Breast epithelium (tissue), 4 donors: ENCODE measurements around the gene PTPN14. TPM values are rescaled to one million over a fixed set of nuclear protein-coding genes. Genes with fewer than 3 reads are reported as not detected.

Source experiments
- DNase-seq, 2 donors: peaks; one replicate each; pipeline ENCODE4 v3.0.0-alpha.2; 2019; ENCODE audit warnings: low spot score in 2 of 2
- H3K27ac ChIP-seq, 2 donors: fragments of 200-600 bp; sonication (generic) in 1 of 2; one replicate each; pipeline ENCODE4 v1.5.1; 2016 to 2019; ENCODE audit warnings: mild to moderate bottlenecking in 1 of 2
- H3K27me3 ChIP-seq, 2 donors: fragments of 200-600 bp; sonication (generic) in 1 of 2; one replicate each; pipeline versions ENCODE4 v1.5.1 to v1.6.0; 2017 to 2019; ENCODE audit warnings: control low read depth in 1 of 2, mild to moderate bottlenecking in 1 of 2
- H3K36me3 ChIP-seq: fragments of 200-600 bp; one replicate; pipeline ENCODE4 v1.5.1; 2019
- H3K4me1 ChIP-seq, 2 donors: fragments of 200-600 bp; sonication (generic); one replicate each; pipeline ENCODE4 v1.5.1; 2016 to 2019; ENCODE audit warnings: control low read depth in 1 of 2
- H3K4me3 ChIP-seq, 3 donors: fragments of 200-600 bp; sonication (generic); 1 replicate in 2 of 3; 2 replicates in 1 of 3; pipeline ENCODE4 v1.5.1; 2016 to 2019; ENCODE audit warnings: mild to moderate bottlenecking in 3 of 3, moderate library complexity in 2 of 3
- H3K9me3 ChIP-seq, 2 donors: fragments of 200-600 bp; sonication (generic) in 1 of 2; one replicate each; pipeline ENCODE4 v1.5.1; 2016 to 2019; ENCODE audit warnings: control low read depth in 1 of 2
- CTCF ChIP-seq, 3 donors: fragments of 450-650 bp; IDR thresholded peaks; one replicate each; pipeline ENCODE4 v1.5.1; 2016 to 2017; ENCODE audit warnings: antibody characterized with exemption in 3 of 3, mild to moderate bottlenecking in 3 of 3, moderate library complexity in 3 of 3
- POLR2A ChIP-seq: fragments of 450-650 bp; IDR thresholded peaks from one replicate; pipeline ENCODE4 v1.6.1; 2016; ENCODE audit warnings: antibody characterized with exemption, mild to moderate bottlenecking, moderate library complexity
- POLR2AphosphoS5 ChIP-seq, 3 donors: sonication (generic); formaldehyde crosslinking; IDR thresholded peaks; one replicate each; pipeline ENCODE4 v1.6.1; 2017; ENCODE audit warnings: antibody characterized with exemption in 3 of 3
- intact Hi-C: fragments of 100-400 bp; cut with DNase I; formaldehyde crosslinking; loops from one replicate; pipeline ENCODE4 v1.15.1; 2023; ENCODE audit warnings: low total_unique reads
- total RNA-seq, 3 donors: library from RNA; depleted of rRNA; stranded (reverse); fragments of >200 nt; gene quantifications; one replicate each; pipeline ENCODE4 v1.1.0, GENCODE V29; 2016

The PTPN14 gene
- total RNA-seq, 3 donors from 2014 or later, result 30.4 to 57.4 (median 49.5) TPM

GRCh38 chr1:214361636-214362035 is 189.8 kb downstream of the PTPN14 start:
- Histone ChIP-seq H3K27ac (no peak overlapping the region), H3K4me3 (no peak overlapping the region), H3K27me3 (no peaks in the 10 kb centered on the region), H3K36me3 (peaks cover 8% of the 10 kb centered on the region), H3K9me3 (no peaks in the 10 kb centered on the region), H3K4me1 (no peaks in the 10 kb centered on the region)
- no peak for TF ChIP-seq POLR2AphosphoS5 (IDR thresholded peaks at IDR 0.05)
- no peak for TF ChIP-seq POLR2A
- no peak for TF ChIP-seq CTCF (IDR thresholded peaks at IDR 0.05)
- intact Hi-C loops, result no loop called here
- no peak for DNase-seq

- Histone ChIP-seq H3K4me1 (no peaks in the 10 kb centered on the region), H3K9me3 (no peaks in the 10 kb centered on the region), H3K36me3 (peaks cover 8% of the 10 kb centered on the region), H3K27me3 (no peaks in the 10 kb centered on the region), H3K27ac (no peak overlapping the region), H3K4me3 (no peak overlapping the region)
- DNase-seq, result no peak
- TF ChIP-seq POLR2AphosphoS5 (IDR thresholded peaks at IDR 0.05) (no peak), POLR2A (no peak), CTCF (IDR thresholded peaks at IDR 0.05) (no peak)
- intact Hi-C loops, result no loop called here
These were observed 190.8 kb downstream of the PTPN14 start for GRCh38 chr1:214360525-214361164.

- Histone ChIP-seq H3K27ac (no peak overlapping the region), H3K36me3 (peaks cover 8% of the 10 kb centered on the region), H3K9me3 (no peaks in the 10 kb centered on the region), H3K4me3 (no peak overlapping the region), H3K27me3 (no peaks in the 10 kb centered on the region), H3K4me1 (no peaks in the 10 kb centered on the region)
- TF ChIP-seq POLR2A (no peak), CTCF (IDR thresholded peaks at IDR 0.05) (no peak), POLR2AphosphoS5 (IDR thresholded peaks at IDR 0.05) (no peak)
- intact Hi-C loops, result no loop called here
- DNase-seq, result no peak
These were observed 191.3 kb downstream of the PTPN14 start for GRCh38 chr1:214360116-214360515.

GRCh38 chr1:214354440-214355148 is 196.8 kb downstream of the PTPN14 start:
- intact Hi-C loops, result no loop called here
- no peaks in the 10 kb centered on the region for H3K36me3 ChIP-seq
- H3K27me3 ChIP-seq, result no peaks in the 10 kb centered on the region
- no peaks in the 10 kb centered on the region for H3K4me1 ChIP-seq
- DNase-seq, result no peak
- H3K27ac ChIP-seq, result no peak overlapping the region
- TF ChIP-seq CTCF (IDR thresholded peaks at IDR 0.05), result no peak
- no peak for TF ChIP-seq POLR2A
- no peak for TF ChIP-seq POLR2AphosphoS5 (IDR thresholded peaks at IDR 0.05)
- H3K9me3 ChIP-seq, result no peaks in the 10 kb centered on the region
- no peak overlapping the region for H3K4me3 ChIP-seq

GRCh38 chr1:214352838-214353237 is 198.6 kb downstream of the PTPN14 start:
- DNase-seq, result no peak
- no peaks in the 10 kb centered on the region for H3K36me3 ChIP-seq

More at GRCh38 chr1:214352838-214353237, 198.6 kb downstream of the PTPN14 start:
- Histone ChIP-seq H3K4me3 (no peak overlapping the region), H3K9me3 (no peaks in the 10 kb centered on the region), H3K4me1 (no peaks in the 10 kb centered on the region), H3K27me3 (no peaks in the 10 kb centered on the region), H3K27ac (no peak overlapping the region)
- intact Hi-C loops, result no loop called here
- TF ChIP-seq CTCF (IDR thresholded peaks at IDR 0.05) (no peak), POLR2AphosphoS5 (IDR thresholded peaks at IDR 0.05) (no peak), POLR2A (no peak)
